MM.1S (cell line): Measurements from ENCODE around the gene YPEL2.

Source experiments
- DNase-seq: peaks from one replicate; pipeline ENCODE4 v3.0.0-alpha.2; 2015
- H2AFZ ChIP-seq: fragments of 300-600 bp; sonication (generic); 2 replicates; pipeline ENCODE4 v1.6.0; 2016; ENCODE audit warnings: antibody characterized with exemption, low read length
- H3F3A ChIP-seq: fragments of 300-600 bp; sonication (generic); 2 replicates; pipeline ENCODE4 v1.6.1; 2016; ENCODE audit warnings: mild to moderate bottlenecking, antibody characterized with exemption, low read length, moderate library complexity, mixed read lengths; ENCODE audit not compliant: insufficient read depth
- H3K27ac ChIP-seq: fragments of 300-600 bp; sonication (generic); 2 replicates; pipeline ENCODE4 v1.5.1; 2016; ENCODE audit warnings: mild to moderate bottlenecking, low read length
- H3K27me3 ChIP-seq: fragments of 300-600 bp; sonication (generic); replicated peaks from 2 replicates; pipeline ENCODE4 v1.6.0; 2016; ENCODE audit warnings: low read length; ENCODE audit not compliant: insufficient read depth
- H3K36me3 ChIP-seq: fragments of 300-600 bp; sonication (generic); replicated peaks from 2 replicates; pipeline ENCODE4 v1.6.1; 2016; ENCODE audit warnings: mild to moderate bottlenecking, low read length, mixed read lengths; ENCODE audit not compliant: insufficient read depth
- H3K4me1 ChIP-seq: fragments of 300-600 bp; sonication (generic); 2 replicates; pipeline ENCODE4 v1.6.1; 2016; ENCODE audit warnings: low read length, mixed read lengths
- H3K4me2 ChIP-seq: fragments of 300-600 bp; sonication (generic); 2 replicates; pipeline ENCODE4 v1.6.0; 2016; ENCODE audit warnings: low read depth, low read length
- H3K4me3 ChIP-seq: fragments of 300-600 bp; sonication (generic); 2 replicates; pipeline ENCODE4 v1.5.1; 2016; ENCODE audit warnings: low read length, mixed read lengths
- H3K79me2 ChIP-seq: fragments of 300-600 bp; sonication (generic); 2 replicates; pipeline ENCODE4 v1.6.1; 2016; ENCODE audit warnings: mixed run types, low read length, mixed read lengths
- H3K9ac ChIP-seq: fragments of 300-600 bp; sonication (generic); 2 replicates; pipeline ENCODE4 v1.6.1; 2016; ENCODE audit warnings: low read length, mixed read lengths
- H3K9me2 ChIP-seq: fragments of 300-600 bp; sonication (generic); replicated peaks from 2 replicates; pipeline ENCODE4 v1.6.1; 2016; ENCODE audit warnings: mild to moderate bottlenecking, low read length, mixed read lengths; ENCODE audit not compliant: insufficient read depth
- H3K9me3 ChIP-seq: fragments of 300-600 bp; sonication (generic); replicated peaks from 2 replicates; pipeline ENCODE4 v1.6.1; 2016; ENCODE audit warnings: mild to moderate bottlenecking, low read length, mixed read lengths; ENCODE audit not compliant: insufficient read depth
- H4K20me1 ChIP-seq: fragments of 300-600 bp; sonication (generic); 2 replicates; pipeline ENCODE4 v1.6.1; 2016; ENCODE audit warnings: mild to moderate bottlenecking, low read length, moderate library complexity, mixed read lengths; ENCODE audit not compliant: insufficient read depth
- CTCF ChIP-seq: fragments of 300-600 bp; sonication (generic); IDR thresholded peaks from 2 replicates; pipeline ENCODE4 v1.5.1; 2016; ENCODE audit warnings: antibody characterized with exemption, low read length, mixed read lengths
- EZH2 ChIP-seq: fragments of 300-600 bp; sonication (generic); optimal IDR thresholded peaks from 2 replicates; pipeline ENCODE3; 2017; ENCODE audit warnings: low read depth, mild to moderate bottlenecking, antibody characterized with exemption, low read length, mixed read lengths
- EZH2phosphoT487 ChIP-seq: fragments of 300-600 bp; sonication (generic); IDR thresholded peaks from 2 replicates; pipeline ENCODE4 v1.6.1; 2018; ENCODE audit warnings: antibody characterized with exemption, low read length

Gene YPEL2

DNA sequence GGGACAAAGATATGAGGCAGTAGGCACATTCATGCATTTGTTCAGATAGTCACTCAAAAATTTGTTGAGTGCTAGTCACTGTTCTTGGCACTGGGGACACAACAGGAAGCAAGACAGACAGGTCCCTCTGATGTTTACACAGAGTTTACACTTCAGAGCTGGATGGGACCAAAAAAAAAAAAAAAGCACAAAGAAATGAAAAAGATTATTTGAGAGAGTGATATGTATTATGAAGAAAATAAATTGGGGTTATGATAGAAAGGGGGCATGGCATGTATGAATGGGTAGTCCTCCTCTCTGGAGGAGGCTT, 3.5 kb upstream of the YPEL2 start:
- H4K20me1 ChIP-seq = no peaks in the 10 kb centered on the region
- H3K27me3 ChIP-seq = no peaks in the 10 kb centered on the region
- H3K27ac ChIP-seq = no peak overlapping the region

GRCh38 chr17:59328601-59329000, 2.9 kb upstream of the YPEL2 start:
- DNase-seq = no peak
- TF ChIP-seq CTCF = no peak
- TF ChIP-seq EZH2phosphoT487 = no peak
- no peak for TF ChIP-seq EZH2
- peaks cover 19% of the 10 kb centered on the region for H3F3A ChIP-seq
- no peaks in the 10 kb centered on the region for H3K36me3 ChIP-seq
- H3K27ac ChIP-seq = no peak overlapping the region
- no peak overlapping the region for H3K4me2 ChIP-seq
- H3K4me3 ChIP-seq = no peak overlapping the region
- no peak overlapping the region for H2AFZ ChIP-seq
- H3K4me1 ChIP-seq = peaks cover 25% of the 10 kb centered on the region
- H4K20me1 ChIP-seq = no peaks in the 10 kb centered on the region
- no peaks in the 10 kb centered on the region for H3K9me2 ChIP-seq
- H3K27me3 ChIP-seq = no peaks in the 10 kb centered on the region
- no peak overlapping the region for H3K9ac ChIP-seq
- no peaks in the 10 kb centered on the region for H3K9me3 ChIP-seq
- peaks cover 10% of the 10 kb centered on the region; the same call in 1 of the 2 replicates for H3K79me2 ChIP-seq

More for the DNA sequence above, 3.5 kb upstream of the YPEL2 start:
- no peak for DNase-seq
- Histone ChIP-seq H3K4me1 (peaks cover 22% of the 10 kb centered on the region), H3K9ac (no peak overlapping the region), H3K4me2 (no peak overlapping the region), H2AFZ (no peak overlapping the region), H3K9me2 (no peaks in the 10 kb centered on the region), H3K9me3 (no peaks in the 10 kb centered on the region), H3K4me3 (no peak overlapping the region), H3K79me2 (peaks cover 6% of the 10 kb centered on the region; the same call in 1 of the 2 replicates), H3F3A (peaks cover 19% of the 10 kb centered on the region), H3K36me3 (no peaks in the 10 kb centered on the region)
- TF ChIP-seq EZH2 (no peak), CTCF (no peak), EZH2phosphoT487 (no peak)

DNA sequence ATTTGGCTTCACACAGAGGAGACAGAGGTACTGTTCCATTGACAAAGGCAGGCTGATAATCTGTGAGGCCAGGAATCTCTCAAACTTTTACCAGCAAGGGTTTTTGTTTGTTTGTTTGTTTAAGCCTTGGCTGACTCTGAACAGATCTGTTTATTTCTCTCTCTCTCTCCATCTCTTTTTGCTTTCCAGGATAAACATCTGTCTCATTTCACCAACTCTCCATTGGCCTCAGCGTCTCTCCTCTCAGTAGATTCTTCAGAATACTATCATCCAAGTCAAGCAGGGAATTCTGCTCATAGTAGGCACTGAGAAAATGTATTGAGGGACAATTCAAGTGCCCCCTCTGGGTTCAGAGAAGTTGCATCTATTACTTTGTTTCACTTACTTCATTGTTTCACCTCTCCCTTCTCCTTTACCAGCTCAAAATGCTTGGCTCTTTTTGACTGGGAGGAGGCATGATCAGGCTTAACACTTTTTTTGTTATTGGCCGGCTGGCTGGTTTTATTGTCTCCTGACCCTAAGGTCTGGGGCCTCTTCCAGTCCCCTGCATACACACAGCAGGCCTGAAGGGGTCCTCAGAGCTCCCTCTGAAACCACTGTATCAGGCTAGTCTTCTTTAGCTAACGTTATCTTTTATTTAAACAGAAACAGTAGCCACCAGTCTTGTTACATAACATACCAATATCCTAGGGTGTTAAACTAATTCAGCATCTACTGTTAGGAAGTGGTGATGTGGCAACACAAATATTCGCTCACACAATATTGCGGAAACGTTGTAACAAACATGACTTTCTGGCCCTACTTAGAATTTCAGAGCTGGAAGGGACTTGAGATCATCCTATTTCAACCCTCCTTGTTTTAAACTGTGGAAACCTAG, 2.0 kb upstream of the YPEL2 start:
- H3K4me3 ChIP-seq = peak overlapping the region; percentile 19; the same call in 1 of the 2 replicates
- H3K27ac ChIP-seq = peak overlapping the region; percentile 77
- H3K4me2 ChIP-seq = peak overlapping the region; percentile 81
- H2AFZ ChIP-seq = peak overlapping the region; percentile 13; the same call in 1 of the 2 replicates
- TF ChIP-seq CTCF = peak; percentile 89
- no peak for TF ChIP-seq EZH2phosphoT487
- peaks cover 17% of the 10 kb centered on the region; the same call in 1 of the 2 replicates for H3K79me2 ChIP-seq
- H3K9me3 ChIP-seq = no peaks in the 10 kb centered on the region
- peak; percentile 72 for DNase-seq
- no peaks in the 10 kb centered on the region for H3K36me3 ChIP-seq
- H3F3A ChIP-seq = peaks cover 19% of the 10 kb centered on the region
- H3K4me1 ChIP-seq = peaks cover 25% of the 10 kb centered on the region
- H3K9me2 ChIP-seq = no peaks in the 10 kb centered on the region
- H3K9ac ChIP-seq = peak overlapping the region; percentile 31; the same call in 1 of the 2 replicates
- no peaks in the 10 kb centered on the region for H4K20me1 ChIP-seq
- no peaks in the 10 kb centered on the region for H3K27me3 ChIP-seq
